BLaER1 treated with 17β-estradiol and CSF1 and Interleukin-3, amounts not matched to agents 10 nM and 100 nM (cell line): ENCODE data around the gene ARL5A.

Source experiments
- H3K27ac ChIP-seq, 11 experiments: shearing (Covaris generic); formaldehyde crosslinking; 2 replicates each; pipeline ENCODE4 v1.8.1; 2022
- H3K27me3 ChIP-seq, 11 experiments: shearing (Covaris generic); formaldehyde crosslinking; 2 replicates each; pipeline ENCODE4 v1.8.1; 2022
- H3K36me3 ChIP-seq, 11 experiments: shearing (Covaris generic); formaldehyde crosslinking; 2 replicates each; pipeline ENCODE4 v1.8.1; 2022
- H3K4me1 ChIP-seq, 10 experiments: shearing (Covaris generic); formaldehyde crosslinking; 2 replicates each; pipeline ENCODE4 v1.8.1; 2022
- H3K4me2 ChIP-seq, 11 experiments: shearing (Covaris generic); formaldehyde crosslinking; 2 replicates each; pipeline ENCODE4 v1.8.1; 2022
- H3K4me3 ChIP-seq, 10 experiments: shearing (Covaris generic); formaldehyde crosslinking; 2 replicates each; pipeline ENCODE4 v1.8.1; 2022
- H3K9ac ChIP-seq, 11 experiments: shearing (Covaris generic); formaldehyde crosslinking; 2 replicates each; pipeline ENCODE4 v1.8.1; 2022
- H3K9me3 ChIP-seq, 11 experiments: shearing (Covaris generic); formaldehyde crosslinking; replicated peaks in 1 of 11; 2 replicates each; pipeline ENCODE4 v1.8.1; 2022
- H4K20me1 ChIP-seq, 11 experiments: shearing (Covaris generic); formaldehyde crosslinking; 2 replicates each; pipeline ENCODE4 v1.8.1; 2022
- Cebpa-rat ChIP-seq, 11 experiments: shearing (Covaris generic); IDR thresholded peaks; 2 replicates each; pipeline ENCODE4 v1.8.1; 2022

The ARL5A gene

GRCh38 chr2:151781642-151782041 is 46.6 kb downstream of the ARL5A start:
- Histone ChIP-seq H4K20me1 (no peaks in the 10 kb centered on the region; a peak in 1 of 22 replicates), H3K4me3 (no peak overlapping the region), H3K4me1 (no peaks in the 10 kb centered on the region), H3K4me2 (no peak overlapping the region), H3K9me3 (peaks cover 0 to 12% (median 8%) of the 10 kb centered on the region in 11 experiments; a peak in 9 of 22 replicates), H3K27me3 (no peaks in the 10 kb centered on the region), H3K27ac (no peak overlapping the region), H3K36me3 (peaks cover 19 to 79% (median 46%) of the 10 kb centered on the region in 11 experiments), H3K9ac (no peak overlapping the region)
- no peak for TF ChIP-seq Cebpa-rat (IDR thresholded peaks at IDR 0.05)

GRCh38 chr2:151780938-151781337 is 47.3 kb downstream of the ARL5A start:
- Histone ChIP-seq H3K9me3 (peaks cover 0 to 12% (median 8%) of the 10 kb centered on the region in 11 experiments; a peak in 9 of 22 replicates), H3K27me3 (no peaks in the 10 kb centered on the region), H4K20me1 (no peaks in the 10 kb centered on the region; a peak in 1 of 22 replicates), H3K4me2 (no peak overlapping the region), H3K9ac (no peak overlapping the region), H3K36me3 (peaks cover 25 to 83% (median 51%) of the 10 kb centered on the region in 11 experiments), H3K27ac (no peak overlapping the region), H3K4me3 (no peak overlapping the region), H3K4me1 (peaks cover 0 to 3% (median under 1%) of the 10 kb centered on the region in 10 experiments; a peak in 7 of 20 replicates)
- TF ChIP-seq Cebpa-rat (IDR thresholded peaks at IDR 0.05) = no peak

- TF ChIP-seq Cebpa-rat (IDR thresholded peaks at IDR 0.05) = no peak
- H3K36me3 ChIP-seq = peaks cover 21 to 60% (median 38%) of the 10 kb centered on the region in 11 experiments
- no peaks in the 10 kb centered on the region for H4K20me1 ChIP-seq
- H3K4me2 ChIP-seq = no peak overlapping the region
- peaks cover 9 to 27% (median 18%) of the 10 kb centered on the region in 10 experiments; a peak in 19 of 20 replicates for H3K4me1 ChIP-seq
- no peak overlapping the region for H3K4me3 ChIP-seq
- no peak overlapping the region for H3K9ac ChIP-seq
- no peak overlapping the region for H3K27ac ChIP-seq
- peaks cover 0 to 12% (median 8%) of the 10 kb centered on the region in 11 experiments; a peak in 9 of 22 replicates for H3K9me3 ChIP-seq
- H3K27me3 ChIP-seq = no peaks in the 10 kb centered on the region
Observed at GRCh38 chr2:151777935-151778334, 50.3 kb downstream of the ARL5A start.

- Histone ChIP-seq H3K4me3 (no peak overlapping the region), H3K4me2 (no peak overlapping the region), H3K4me1 (peaks cover 11 to 31% (median 21%) of the 10 kb centered on the region in 10 experiments), H3K9me3 (peaks cover 0 to 12% (median 8%) of the 10 kb centered on the region in 11 experiments; a peak in 9 of 22 replicates), H4K20me1 (no peaks in the 10 kb centered on the region), H3K9ac (no peak overlapping the region), H3K36me3 (peaks cover 21 to 56% (median 38%) of the 10 kb centered on the region in 11 experiments), H3K27me3 (no peaks in the 10 kb centered on the region), H3K27ac (no peak overlapping the region)
- TF ChIP-seq Cebpa-rat (IDR thresholded peaks at IDR 0.05) = no peak
Observed at GRCh38 chr2:151777487-151777886, 50.7 kb downstream of the ARL5A start.

GRCh38 chr2:151776367-151776766 is 51.9 kb downstream of the ARL5A start:
- no peak overlapping the region for H3K27ac ChIP-seq
- H3K4me2 ChIP-seq = no peak overlapping the region
- no peak for TF ChIP-seq Cebpa-rat (IDR thresholded peaks at IDR 0.05)
- H3K9me3 ChIP-seq = peaks cover 0 to 12% (median 8%) of the 10 kb centered on the region in 11 experiments; a peak in 9 of 22 replicates
- no peak overlapping the region for H3K9ac ChIP-seq
- H3K4me1 ChIP-seq = peaks cover 22 to 43% (median 31%) of the 10 kb centered on the region in 10 experiments
- H3K4me3 ChIP-seq = no peak overlapping the region
- peaks cover 0 to 3% (median 0%) of the 10 kb centered on the region in 11 experiments; a peak in 1 of 22 replicates for H4K20me1 ChIP-seq
- peaks cover 21 to 46% (median 32%) of the 10 kb centered on the region in 11 experiments for H3K36me3 ChIP-seq
- H3K27me3 ChIP-seq = no peaks in the 10 kb centered on the region

- H3K9ac ChIP-seq = peak overlapping the region in 1 of 11 experiments; percentile 19; a peak in 1 of 22 replicates
- peaks cover 0 to 3% (median 0%) of the 10 kb centered on the region in 11 experiments; a peak in 1 of 22 replicates for H4K20me1 ChIP-seq
- H3K27ac ChIP-seq = peak overlapping the region in 5 of 11 experiments; percentile 26 to 42 (median 34); a peak in 4 of 22 replicates
- H3K4me3 ChIP-seq = no peak overlapping the region
- no peaks in the 10 kb centered on the region for H3K27me3 ChIP-seq
- H3K36me3 ChIP-seq = peaks cover 20 to 38% (median 30%) of the 10 kb centered on the region in 11 experiments; a peak in 21 of 22 replicates
- peak overlapping the region; percentile 13 to 89 (median 71); a peak in 21 of 22 replicates for H3K4me2 ChIP-seq
- TF ChIP-seq Cebpa-rat (IDR thresholded peaks at IDR 0.05) = no peak
- peaks cover 0 to 12% (median 8%) of the 10 kb centered on the region in 11 experiments; a peak in 10 of 22 replicates for H3K9me3 ChIP-seq
- H3K4me1 ChIP-seq = peaks cover 32 to 54% (median 42%) of the 10 kb centered on the region in 10 experiments
Observed at GRCh38 chr2:151775057-151775740, 53.0 kb downstream of the ARL5A start.

GRCh38 chr2:151774506-151774905 is 53.7 kb downstream of the ARL5A start:
- Histone ChIP-seq H3K27me3 (no peaks in the 10 kb centered on the region), H3K4me1 (peaks cover 32 to 60% (median 43%) of the 10 kb centered on the region in 10 experiments), H3K9ac (peak overlapping the region in 1 of 11 experiments; percentile 19; a peak in 1 of 22 replicates), H3K4me3 (no peak overlapping the region), H3K4me2 (peak overlapping the region in 10 of 11 experiments; percentile 47 to 89 (median 74); a peak in 21 of 22 replicates), H3K27ac (peak overlapping the region in 5 of 11 experiments; percentile 26 to 42 (median 34); a peak in 4 of 22 replicates), H3K9me3 (peaks cover 0 to 15% (median 6%) of the 10 kb centered on the region in 11 experiments; a peak in 14 of 22 replicates), H4K20me1 (peaks cover 0 to 3% (median 0%) of the 10 kb centered on the region in 11 experiments; a peak in 1 of 22 replicates), H3K36me3 (peaks cover 16 to 32% (median 23%) of the 10 kb centered on the region in 11 experiments; a peak in 21 of 22 replicates)
- TF ChIP-seq Cebpa-rat (IDR thresholded peaks at IDR 0.05) = no peak

- Histone ChIP-seq H3K4me3 (0 out of 20 replicates have a peak overlapping the region, but pooled peaks of 2 of the 10 experiments have one; percentile 10 to 29), H3K4me1 (peaks cover 45 to 73% (median 60%) of the 10 kb centered on the region in 10 experiments), H3K9ac (peak overlapping the region in 9 of 11 experiments; percentile 10 to 60 (median 42); a peak in 13 of 22 replicates), H3K9me3 (peaks cover 0 to 9% (median 5%) of the 10 kb centered on the region in 11 experiments; a peak in 7 of 22 replicates), H3K4me2 (peak overlapping the region; percentile 66 to 88 (median 80)), H4K20me1 (peaks cover 0 to 3% (median 0%) of the 10 kb centered on the region in 11 experiments; a peak in 1 of 22 replicates), H3K27ac (peak overlapping the region; percentile 62 to 79 (median 69)), H3K36me3 (peaks cover 5 to 19% (median 10%) of the 10 kb centered on the region in 11 experiments; a peak in 16 of 22 replicates), H3K27me3 (no peaks in the 10 kb centered on the region)
- no peak for TF ChIP-seq Cebpa-rat (IDR thresholded peaks at IDR 0.05)
Observed at GRCh38 chr2:151771599-151772358, 56.4 kb downstream of the ARL5A start.
